Endothelial cell of umbilical vein (primary cell): ENCODE measurements around the gene SF3B1. TPM values are rescaled to one million over a fixed set of nuclear protein-coding genes. Genes with fewer than 3 reads are reported as not detected.

Source experiments
- BruUV-seq: library from RNA; stranded (reverse); fragments of 400-500 nt; replicated peaks from 2 replicates; lab custom pipeline; 2021; lab: Mats Ljungman, UMichigan
- CTCF ChIA-PET: fragments of 300-600, 350-600 bp; sonication (Branson Sonifier 250); formaldehyde crosslinking; loops from one replicate; lab custom pipeline; 2021; ENCODE audit warnings: antibody characterized with exemption, inconsistent platforms; lab: Charles Lee
- POLR2A ChIA-PET: fragments of 300-600, 350-600 bp; sonication (Branson Sonifier 250); formaldehyde crosslinking; loops from one replicate; lab custom pipeline; 2021; ENCODE audit warnings: antibody characterized with exemption, inconsistent platforms; lab: Charles Lee
- DNase-seq: peaks from one replicate; pipeline ENCODE4 v3.0.0-alpha.2; 2011; ENCODE audit warnings: low read depth, low spot score
- FAIRE-seq: peaks from 2 replicates; lab custom pipeline; 2011; peaks lifted over from hg19 to GRCh38; lab: Jason Lieb, UNC
- H2AFZ ChIP-seq: 2 replicates; pipeline ENCODE4 v1.6.0; 2012; ENCODE audit warnings: low read depth, low read length, control low read depth, inconsistent platforms
- H3K27ac ChIP-seq: 2 replicates; pipeline ENCODE4 v1.5.1; 2011; ENCODE audit warnings: low read depth, mild to moderate bottlenecking, control low read depth, low read length, moderate library complexity; ENCODE audit not compliant: insufficient read depth
- H3K27me3 ChIP-seq, 2 experiments: 2 replicates each; pipeline versions ENCODE4 v1.6.0 to v1.6.1; 2011; ENCODE audit warnings: low read length in 2 of 2, mixed read lengths in 1 of 2; ENCODE audit not compliant: control insufficient read depth in 2 of 2, insufficient read depth in 2 of 2
- H3K36me3 ChIP-seq, 2 experiments: 2 replicates in 1 of 2; 3 replicates in 1 of 2; pipeline ENCODE4 v1.5.1; 2011; ENCODE audit warnings: low read length in 2 of 2, mild to moderate bottlenecking in 1 of 2, moderate library complexity in 1 of 2; ENCODE audit not compliant: control insufficient read depth in 2 of 2, insufficient read depth in 2 of 2; ENCODE audit errors: extremely low read depth in 1 of 2
- H3K4me1 ChIP-seq: 3 replicates; pipeline ENCODE4 v1.5.1; 2011; ENCODE audit warnings: mild to moderate bottlenecking, low read length; ENCODE audit not compliant: control insufficient read depth, insufficient read depth; ENCODE audit errors: extremely low read depth
- H3K4me2 ChIP-seq: 2 replicates; pipeline ENCODE4 v1.6.1; 2011; ENCODE audit warnings: low read length, control low read depth, mixed read lengths; ENCODE audit not compliant: insufficient read depth
- H3K4me3 ChIP-seq, 3 experiments: fragments of 200-600 bp in 1 of 3; sonication (generic), shearing (Covaris generic) in 1 of 3; replicated peaks in 1 of 3; 2 replicates each; pipeline ENCODE4 v1.5.1; 2011 to 2016; ENCODE audit warnings: control low read depth in 3 of 3, low read length in 3 of 3, mild to moderate bottlenecking in 2 of 3, inconsistent platforms in 1 of 3, low read depth in 1 of 3, moderate library complexity in 1 of 3; ENCODE audit not compliant: insufficient read depth in 1 of 3
- H3K79me2 ChIP-seq: 2 replicates; pipeline ENCODE4 v1.6.0; 2012; ENCODE audit warnings: low read length, inconsistent platforms; ENCODE audit not compliant: control insufficient read depth, insufficient read depth
- H3K9ac ChIP-seq: replicated peaks from 2 replicates; pipeline ENCODE3; 2011; ENCODE audit warnings: low read length, control low read depth; ENCODE audit not compliant: insufficient read depth; ENCODE audit errors: extremely low read depth
- H3K9me1 ChIP-seq: replicated peaks from 3 replicates; pipeline ENCODE4 v1.6.0; 2011; ENCODE audit warnings: mild to moderate bottlenecking, low read length; ENCODE audit not compliant: control insufficient read depth, insufficient read depth; ENCODE audit errors: extremely low read depth
- H3K9me3 ChIP-seq: replicated peaks from 2 replicates; pipeline ENCODE4 v1.5.1; 2012; ENCODE audit warnings: low read length, inconsistent platforms; ENCODE audit not compliant: control insufficient read depth, insufficient read depth
- H4K20me1 ChIP-seq: replicated peaks from 2 replicates; pipeline ENCODE3; 2011; ENCODE audit warnings: mild to moderate bottlenecking, low read length; ENCODE audit not compliant: control insufficient read depth, insufficient read depth; ENCODE audit errors: extremely low read depth
- CTCF ChIP-seq, 2 donors: IDR thresholded peaks; 1 replicate in 1 of 2; 2 replicates in 1 of 2; pipeline ENCODE4 v1.5.1; 2011; ENCODE audit warnings: low read length in 2 of 2, mild to moderate bottlenecking in 2 of 2, moderate library complexity in 2 of 2, control low read depth in 1 of 2, inconsistent platforms in 1 of 2, low read depth in 1 of 2; ENCODE audit not compliant: insufficient read depth in 1 of 2; ENCODE audit errors: extremely low read depth in 1 of 2
- EZH2 ChIP-seq: IDR thresholded peaks from 2 replicates; pipeline ENCODE4 v1.6.1; 2012; ENCODE audit warnings: borderline replicate concordance, low read depth, mild to moderate bottlenecking, moderate library complexity, low read length, inconsistent platforms; ENCODE audit not compliant: severe bottlenecking
- FOS ChIP-seq: IDR thresholded peaks from 2 replicates; pipeline ENCODE4 v1.6.1; 2011; ENCODE audit warnings: mild to moderate bottlenecking, low read length, moderate library complexity, borderline replicate concordance; ENCODE audit not compliant: insufficient read depth
- GATA2 ChIP-seq: IDR thresholded peaks from 2 replicates; pipeline ENCODE4 v1.7.0; 2011; ENCODE audit warnings: low read depth, mild to moderate bottlenecking, moderate library complexity, mixed read lengths, low read length; ENCODE audit not compliant: insufficient read length, insufficient read depth
- JUN ChIP-seq: IDR thresholded peaks from 2 replicates; pipeline ENCODE4 v1.6.1; 2011; ENCODE audit warnings: borderline replicate concordance, low read depth; ENCODE audit not compliant: insufficient read length, insufficient read depth
- MAX ChIP-seq: IDR thresholded peaks from 2 replicates; pipeline ENCODE4 v1.6.1; 2011; ENCODE audit not compliant: insufficient read depth, insufficient read length
- MYC ChIP-seq: IDR thresholded peaks from one replicate; pipeline ENCODE4 v1.6.1; 2011; ENCODE audit warnings: mild to moderate bottlenecking, low read depth, low read length
- POLR2A ChIP-seq: IDR thresholded peaks from 2 replicates; pipeline ENCODE4 v1.6.1; 2012; ENCODE audit warnings: low read depth, mild to moderate bottlenecking, control low read depth, low read length
- POLR2AphosphoS5 ChIP-seq: IDR thresholded peaks from 2 replicates; pipeline ENCODE4 v1.6.1; 2012; ENCODE audit warnings: low read depth, mild to moderate bottlenecking, control low read depth, low read length, moderate library complexity; ENCODE audit not compliant: insufficient read depth
- dilution Hi-C: fragments of 300-500 bp; cut with MboI; formaldehyde crosslinking; loops from one replicate; pipeline ENCODE4 v1.15.0; 2019; ENCODE audit warnings: low sequenced_read_pairs; ENCODE audit not compliant: extremely low pct_ligation_motif_present
- intact Hi-C: fragments of 100-400 bp; cut with micrococcal nuclease; formaldehyde crosslinking; loops from one replicate; pipeline ENCODE4 v1.10.0; 2022
- polyA plus RNA-seq, 4 experiments: library from polyadenylated mRNA; depleted of rRNA in 3 of 4; stranded (reverse) in 3 of 4; unstranded in 1 of 4; fragments of >200 nt; gene quantifications; 2 replicates each; pipeline versions ENCODE4 v1.2.1 to v1.2.3, GENCODE V29; 2011 to 2012; ENCODE audit warnings: missing spikeins in 1 of 4
- total RNA-seq: library from RNA; stranded (reverse); gene quantifications from 2 replicates; pipeline ENCODE4 v1.2.3, GENCODE V29; 2021

SF3B1 gene
- total and polyA plus RNA-seq, 2 donors (not counting 3 experiments of a cell fraction or from before 2014, with no cell fraction given): 234 to 321 TPM

- Histone ChIP-seq H3K79me2 (no peaks in the 10 kb centered on the region), H3K9me3 (no peaks in the 10 kb centered on the region), H2AFZ (no peak overlapping the region), H3K36me3 (peaks cover 0 to 1% of the 10 kb centered on the region in 2 experiments), H4K20me1 (no peaks in the 10 kb centered on the region), H3K9me1 (no peaks in the 10 kb centered on the region), H3K4me1 (no peaks in the 10 kb centered on the region), H3K4me2 (no peak overlapping the region), H3K27ac (no peak overlapping the region), H3K9ac (no peak overlapping the region), H3K4me3 (no peak overlapping the region), H3K27me3 (peaks cover 0 to 2% of the 10 kb centered on the region in 2 experiments)
- DNase-seq (no peak), FAIRE-seq (no peak)
- TF ChIP-seq MAX: no peak
- TF ChIP-seq JUN: no peak
- TF ChIP-seq POLR2A: no peak
- intact Hi-C loops (no loop called here), dilution Hi-C loops (no loop called here)
- ChIA-PET POLR2A (no interaction called here), CTCF (no interaction called here)
- BruUV-seq: no TSS peak
Observed at GRCh38 chr2:197386242-197386641, 48.6 kb downstream of the SF3B1 start.

- peaks cover 0 to 4% of the 10 kb centered on the region in 2 experiments for H3K27me3 ChIP-seq
- intact Hi-C loops: loop anchor here (5.0 kb wide), 1 partner anchor 913 kb away; no protein-coding TSS in a partner anchor
Observed at GRCh38 chr2:197383825-197384224, 51.0 kb downstream of the SF3B1 start.

More at GRCh38 chr2:197383825-197384224, 51.0 kb downstream of the SF3B1 start:
- FAIRE-seq: no peak
- CTCF ChIA-PET: interaction anchor here (1.0 to 2.6 kb wide), 6 partner anchors 250 to 913 kb away, joined by 3 to 16 read pairs (median 4); no protein-coding TSS in a partner anchor
- Histone ChIP-seq H3K79me2 (no peaks in the 10 kb centered on the region), H3K4me3 (no peak overlapping the region), H3K27ac (no peak overlapping the region), H3K9me1 (no peaks in the 10 kb centered on the region), H4K20me1 (no peaks in the 10 kb centered on the region), H2AFZ (no peak overlapping the region), H3K9ac (no peak overlapping the region), H3K4me2 (no peak overlapping the region), H3K9me3 (no peaks in the 10 kb centered on the region), H3K4me1 (no peaks in the 10 kb centered on the region), H3K36me3 (no peaks in the 10 kb centered on the region)
- dilution Hi-C loops: no loop called here
- no peak for TF ChIP-seq CTCF (IDR thresholded peaks at IDR 0.05; ENCODE audit: extremely low read depth in 1 of 2, insufficient read depth in 1 of 2, low read depth in 1 of 2, low read length in 2 of 2)
- no peak for TF ChIP-seq POLR2A
- TF ChIP-seq GATA2: no peak
- TF ChIP-seq JUN: no peak
- no peak for TF ChIP-seq MYC
- TF ChIP-seq FOS: no peak
- no peak for TF ChIP-seq EZH2
- no peak for TF ChIP-seq MAX
- TF ChIP-seq POLR2AphosphoS5: no peak
- POLR2A ChIA-PET: no interaction called here
- no TSS peak for BruUV-seq
- DNase-seq: no peak
